HG03064 (cell line): ENCODE data around the gene UFM1.
"Not testable (repeated sequence)": the region's sequence is repeated elsewhere in the genome, so short reads cannot be mapped to it uniquely, and the experiment has no call there.

Experiments used
- ATAC-seq: cut with Tn5 transposase; IDR thresholded peaks from one replicate; pipeline ENCODE4 v1.9.1; 2021; ENCODE audit warnings: low read depth; ENCODE audit not compliant: unreplicated experiment

Gene UFM1

DNA sequence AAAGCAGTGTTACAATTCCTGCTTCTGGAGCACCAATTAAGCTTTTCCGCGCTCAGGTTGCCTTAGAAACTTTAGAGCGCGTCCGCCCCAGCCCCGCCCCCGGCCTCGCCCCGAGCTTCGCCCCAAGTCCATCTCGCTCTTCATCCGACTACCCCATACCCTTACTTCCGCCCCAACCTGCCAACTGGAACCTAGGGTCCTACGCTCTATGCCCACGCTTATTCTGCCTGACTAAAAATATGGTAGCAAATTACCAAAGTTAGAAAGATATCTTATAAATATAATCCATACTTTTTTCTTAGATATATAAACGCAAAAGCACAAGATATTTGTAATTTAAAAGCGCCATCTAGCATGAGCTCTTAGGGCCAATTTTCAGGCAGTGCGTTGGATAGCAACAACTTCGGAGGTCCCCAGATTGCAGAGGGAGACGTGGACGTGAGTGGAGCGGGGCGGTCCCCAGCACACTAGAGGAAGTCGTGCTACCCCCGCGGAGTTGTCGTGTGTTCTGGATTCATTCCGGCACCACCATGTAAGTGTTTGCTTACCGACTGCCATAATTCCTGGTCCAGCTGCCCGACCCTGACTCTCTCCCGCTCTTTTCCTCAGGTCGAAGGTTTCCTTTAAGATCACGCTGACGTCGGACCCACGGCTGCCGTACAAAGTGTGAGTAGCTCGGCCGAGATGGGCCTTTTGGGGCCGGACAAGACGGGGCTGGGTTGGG, at the start of gene UFM1:
Gene UFM1, plus strand, starts transcription at position 462 of the 724 bp plus-strand sequence. Its CDS starts 69 bp downstream, at position 531.
- peak; percentile 97 for ATAC-seq

DNA sequence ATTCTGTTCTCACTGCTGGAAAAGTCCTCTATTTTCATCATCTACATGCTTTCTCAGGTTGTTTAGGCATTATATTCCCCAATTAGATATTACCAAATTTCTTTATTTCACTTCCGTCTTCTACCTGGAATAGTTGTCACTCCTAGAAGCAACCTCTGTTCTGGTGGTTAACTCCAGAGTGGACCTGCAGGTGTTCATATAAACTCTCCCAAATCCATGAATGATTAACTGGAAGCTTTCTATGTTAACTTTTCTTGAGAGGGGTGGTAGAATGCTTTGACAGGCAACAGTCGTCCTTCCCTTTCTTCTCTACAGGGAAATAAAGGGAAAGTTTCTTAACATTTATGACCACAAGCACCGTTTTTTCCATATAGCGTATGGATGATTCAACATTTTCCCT, 48.4 kb upstream of the UFM1 start:
- ATAC-seq = no peak

DNA sequence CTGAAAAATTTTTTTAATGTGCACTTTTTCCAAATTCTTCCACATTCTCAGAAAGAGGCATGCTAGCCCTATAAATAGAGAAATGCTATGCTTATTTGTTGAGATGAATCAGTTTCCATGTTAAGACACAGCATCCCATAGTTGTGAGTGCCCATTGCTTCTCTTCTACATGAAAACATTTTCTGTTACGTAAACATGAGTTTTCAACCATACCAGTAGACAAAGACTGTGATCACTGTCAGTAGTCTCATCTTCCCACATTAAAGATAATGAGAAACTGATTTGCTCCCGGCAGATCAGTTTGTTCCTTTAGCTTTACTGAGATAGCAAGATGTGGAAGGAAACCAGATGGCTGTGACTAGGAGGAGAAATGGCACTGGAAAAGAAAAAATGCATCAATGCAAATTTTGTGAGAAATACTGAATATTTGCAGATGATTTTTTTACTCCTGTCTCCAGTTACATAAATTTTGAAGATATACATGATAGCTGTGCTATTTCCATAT, 45.8 kb upstream of the UFM1 start:
- no peak for ATAC-seq

DNA sequence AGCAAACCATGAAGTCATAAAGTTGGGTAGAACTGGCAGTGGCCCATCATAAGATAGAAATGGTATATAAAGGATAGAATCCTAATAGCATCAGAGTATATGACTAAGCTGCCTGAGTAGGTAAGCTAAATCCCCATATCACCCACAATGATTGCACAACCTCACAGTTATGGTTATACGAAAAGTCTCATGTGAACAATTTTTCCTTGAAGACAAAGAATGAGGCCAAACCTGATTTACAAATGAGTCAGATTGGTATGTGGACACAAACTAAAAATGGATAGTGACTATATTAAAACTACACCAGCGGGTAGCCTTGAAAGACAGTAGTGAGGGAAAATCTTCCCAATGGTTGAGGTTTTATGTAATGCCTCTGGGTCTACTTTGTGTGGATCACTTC, 40.9 kb upstream of the UFM1 start:
- ATAC-seq = no peak

DNA sequence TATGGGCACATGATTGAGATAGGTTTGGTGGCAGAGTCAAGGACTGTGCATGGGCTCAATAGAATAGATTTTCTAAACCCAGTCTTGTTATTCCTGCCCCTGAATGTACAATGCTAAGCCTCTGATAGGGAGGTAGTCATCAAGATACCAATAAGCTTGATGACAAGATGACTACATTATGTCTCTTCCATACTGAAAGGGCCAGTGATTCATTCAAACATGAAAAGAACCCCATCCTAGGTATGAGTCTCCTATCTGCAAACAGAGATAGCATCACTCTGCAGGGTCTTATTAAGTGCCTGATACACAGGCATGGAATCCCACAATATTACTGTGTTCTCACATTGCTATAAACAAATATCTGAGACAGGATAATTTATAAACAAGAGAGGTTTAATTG, 40.3 kb upstream of the UFM1 start:
- ATAC-seq = no peak

DNA sequence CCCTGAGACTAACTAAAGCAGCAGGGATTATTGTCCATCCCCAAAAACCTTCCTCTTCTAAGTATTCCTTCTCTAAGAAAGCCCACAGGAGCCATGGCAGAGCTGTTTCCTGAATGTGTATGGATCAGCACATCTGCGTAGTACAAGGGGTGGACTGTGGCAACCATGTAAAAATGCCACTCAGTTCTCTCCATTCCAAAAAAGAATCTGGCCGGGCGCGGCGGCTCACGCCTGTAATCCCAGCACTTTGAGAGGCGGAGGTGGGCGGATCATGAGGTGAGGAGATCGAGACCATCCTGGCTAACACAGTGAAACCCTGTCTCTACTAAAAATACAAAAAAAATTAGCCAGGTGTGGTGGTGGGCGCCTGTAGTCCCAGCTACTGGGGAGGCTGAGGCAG, 38.5 kb upstream of the UFM1 start:
- not testable (repeated sequence) for ATAC-seq

DNA sequence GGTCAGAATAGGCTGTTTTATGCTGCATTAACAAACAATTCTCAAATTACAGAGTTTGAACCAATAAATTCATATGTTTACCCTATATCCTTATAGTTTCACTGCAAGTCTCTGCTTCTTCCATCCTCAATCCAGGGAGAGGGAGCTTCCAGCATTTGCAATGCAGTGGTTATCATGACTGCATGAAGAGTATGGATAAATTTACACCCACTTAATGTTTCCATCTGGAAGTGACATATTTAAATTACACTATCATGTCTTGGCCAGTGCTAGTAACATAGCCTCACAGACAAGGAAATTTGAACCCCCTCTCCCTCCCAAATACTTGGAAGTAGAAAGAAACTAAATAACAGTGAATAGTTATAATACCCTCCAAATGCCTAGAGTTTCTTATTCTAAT, 33.5 kb upstream of the UFM1 start:
- no peak for ATAC-seq

DNA sequence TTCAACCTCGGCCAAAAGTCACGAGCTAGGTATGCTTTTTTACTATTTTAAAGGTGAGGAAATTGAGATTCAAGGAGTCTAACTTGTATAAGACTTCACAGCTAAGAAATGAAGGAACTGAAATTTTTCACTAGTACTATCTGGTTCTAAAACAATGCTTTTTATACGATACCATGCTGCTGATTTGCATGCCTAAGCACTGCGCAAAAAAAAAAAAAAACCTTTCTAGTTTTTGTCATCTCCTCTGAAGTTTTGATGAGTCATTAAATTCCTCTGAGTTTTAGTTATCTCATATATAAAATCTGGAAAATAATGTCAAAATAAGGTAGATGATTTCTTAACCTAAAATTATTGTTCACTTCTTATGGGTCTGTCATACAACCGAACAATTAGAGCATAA, 28.0 kb upstream of the UFM1 start:
- ATAC-seq = no peak

DNA sequence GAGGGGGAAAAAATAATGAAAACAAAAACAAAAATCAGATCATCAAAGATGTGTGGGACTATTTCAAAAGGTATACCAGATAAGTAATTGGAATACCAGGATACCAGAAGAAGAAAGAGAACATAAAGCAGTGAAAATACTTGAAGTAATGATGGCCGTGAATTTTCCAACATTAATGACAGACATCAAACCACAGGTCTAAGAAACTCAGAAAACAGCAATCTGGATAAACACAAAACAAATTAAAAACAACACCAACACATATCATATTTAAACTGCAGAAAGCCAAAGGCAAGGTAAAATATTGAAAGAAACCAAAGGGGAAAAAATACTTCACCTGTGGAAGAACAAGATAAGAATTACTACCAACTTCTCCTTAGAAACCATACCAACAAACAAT, 24.2 kb upstream of the UFM1 start:
- no peak for ATAC-seq

DNA sequence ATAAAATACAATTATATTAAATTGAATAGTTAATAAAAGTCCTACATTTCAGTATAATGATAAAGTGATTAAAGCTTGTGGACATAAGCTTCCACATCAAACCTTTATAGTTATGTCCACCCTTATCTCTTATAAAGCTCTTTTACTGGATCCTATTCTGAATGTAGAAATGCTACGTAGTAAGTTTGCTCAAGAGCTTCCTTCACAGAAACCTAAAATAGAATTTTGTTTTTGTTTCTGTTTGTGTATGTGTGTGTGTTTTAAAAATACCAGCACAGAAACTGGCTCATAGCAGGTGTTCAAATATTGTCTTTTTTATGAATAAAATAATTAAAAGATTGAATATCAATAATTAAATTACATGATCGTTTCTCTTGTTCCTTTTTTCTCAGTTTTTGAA, 21.0 kb upstream of the UFM1 start:
- ATAC-seq = no peak

DNA sequence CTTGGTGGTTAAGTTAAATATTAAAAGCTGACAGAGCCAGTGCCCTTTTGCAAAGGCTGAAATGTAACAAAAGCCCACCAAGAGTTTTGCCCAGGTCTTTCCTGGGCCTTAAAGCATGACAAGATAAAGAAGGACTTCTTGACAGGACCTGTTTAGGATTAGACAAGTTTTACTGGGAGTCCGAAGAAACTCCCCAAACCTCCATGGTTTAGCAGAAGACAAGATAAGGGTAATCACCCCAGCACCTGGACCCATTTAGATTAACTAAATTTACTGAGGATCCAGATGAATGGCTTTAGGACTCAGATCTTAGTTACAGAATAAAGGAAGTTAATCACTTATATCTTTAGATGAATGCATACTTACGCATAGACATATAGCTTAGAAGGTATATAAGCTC, 14.8 kb upstream of the UFM1 start:
- no peak for ATAC-seq

DNA sequence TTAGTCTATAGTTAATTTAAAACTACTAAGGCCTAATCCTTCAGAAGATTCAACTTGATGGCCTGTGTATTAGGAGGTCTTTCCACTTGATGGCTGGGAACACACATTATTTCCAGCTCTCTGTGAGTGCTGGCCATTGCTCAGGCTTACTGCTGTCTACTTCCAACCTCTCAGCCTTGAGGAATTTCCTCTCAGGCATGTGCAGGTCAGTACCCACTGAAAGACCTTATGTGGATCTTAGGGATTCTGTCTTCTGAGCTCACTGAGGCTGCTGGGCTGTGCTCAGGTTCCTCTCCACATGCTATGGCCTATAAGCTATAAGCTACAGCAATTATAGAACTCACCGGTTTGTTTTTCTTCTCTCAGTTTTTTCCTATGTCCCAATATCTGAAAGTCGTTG, 11.6 kb upstream of the UFM1 start:
- ATAC-seq = no peak

DNA sequence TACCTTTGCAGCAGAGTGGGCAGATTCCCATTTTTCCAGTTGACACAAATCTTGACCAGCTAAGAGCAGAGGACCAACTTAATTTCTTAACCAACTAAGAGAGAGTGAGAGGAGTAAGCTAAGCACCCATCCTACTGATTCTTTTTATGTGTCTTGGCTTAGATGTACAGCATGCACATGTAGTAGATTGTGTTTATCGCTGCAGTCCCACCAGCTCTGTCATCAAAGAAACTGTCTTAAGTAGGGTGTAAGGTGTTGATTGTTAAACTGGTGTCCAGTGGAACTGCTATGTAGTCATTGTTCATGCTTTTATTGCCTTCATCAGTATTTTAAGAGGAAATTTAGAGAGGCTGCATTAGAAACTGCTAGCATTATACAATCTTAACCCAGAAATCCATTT, 9.0 kb upstream of the UFM1 start:
- ATAC-seq = no peak

DNA sequence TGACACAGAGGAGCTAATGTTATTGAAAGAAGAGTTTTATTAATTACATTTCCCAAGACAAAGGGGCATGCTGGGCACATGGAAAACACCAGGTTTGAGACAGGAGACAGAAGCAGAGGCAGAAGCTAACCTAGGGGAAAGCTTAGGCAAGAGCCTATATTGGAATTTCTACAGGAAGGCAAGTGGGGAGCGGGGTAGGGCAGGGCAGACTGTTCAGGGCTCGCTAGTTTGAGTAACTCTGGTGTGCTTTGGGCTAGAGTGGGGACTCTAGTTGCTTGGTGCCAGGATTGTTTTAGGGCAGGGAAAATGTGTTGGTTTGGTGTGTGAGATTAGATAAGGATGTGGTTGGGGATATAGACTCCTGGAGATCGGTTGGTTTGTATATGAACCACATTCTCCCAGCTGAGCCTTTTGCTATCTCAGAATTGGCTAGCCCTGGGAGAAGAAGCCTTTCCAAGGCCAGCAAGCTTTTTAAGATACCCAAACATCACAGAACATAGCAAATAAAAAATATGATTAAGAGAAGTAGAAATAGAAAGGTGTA, 8.4 kb upstream of the UFM1 start:
- ATAC-seq = no peak

DNA sequence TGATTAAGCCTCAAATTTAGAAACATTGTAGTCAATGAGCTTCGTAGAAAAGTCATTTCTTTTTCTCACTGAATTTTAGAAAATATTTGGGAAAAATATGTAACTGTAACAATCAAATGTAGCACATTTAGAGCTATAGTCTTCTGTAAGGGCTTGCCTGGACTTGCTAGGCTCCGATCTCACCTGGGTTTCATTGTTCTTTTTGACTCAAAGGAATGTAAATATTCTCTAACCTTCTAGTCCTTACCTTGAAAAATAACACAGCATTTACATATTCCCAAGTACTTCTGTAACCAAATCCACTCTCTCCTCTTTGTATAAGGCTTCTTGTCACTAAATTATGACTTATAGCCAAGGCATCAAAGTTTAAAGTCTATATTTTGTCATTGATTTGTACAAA, 2.9 kb upstream of the UFM1 start:
- ATAC-seq = no peak

DNA sequence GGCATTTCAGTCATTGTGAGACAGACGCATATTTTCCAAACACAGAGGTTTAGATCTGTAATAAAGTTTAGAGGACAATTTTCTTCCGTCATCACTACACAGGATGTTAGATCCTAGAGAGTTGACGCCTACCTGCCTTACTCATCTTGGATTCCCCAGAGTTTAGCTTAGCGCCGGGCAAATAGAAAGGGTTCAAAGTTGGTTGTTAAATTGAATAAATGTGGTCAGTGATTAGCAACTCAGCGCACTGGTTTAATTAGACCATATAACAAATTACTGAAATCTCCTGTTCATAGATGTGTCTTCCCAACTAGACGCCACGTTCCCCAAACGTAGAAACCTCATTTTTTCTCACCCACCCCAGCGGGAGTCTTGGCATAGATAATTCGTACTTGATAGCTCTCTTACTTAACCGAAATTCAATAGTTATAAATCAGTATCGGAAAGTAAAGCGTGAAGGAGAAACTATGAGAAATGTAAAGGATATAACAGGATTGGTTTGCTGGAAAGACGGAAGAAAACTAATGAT, 726 bp upstream of the UFM1 start:
- ATAC-seq = peak; percentile 2

DNA sequence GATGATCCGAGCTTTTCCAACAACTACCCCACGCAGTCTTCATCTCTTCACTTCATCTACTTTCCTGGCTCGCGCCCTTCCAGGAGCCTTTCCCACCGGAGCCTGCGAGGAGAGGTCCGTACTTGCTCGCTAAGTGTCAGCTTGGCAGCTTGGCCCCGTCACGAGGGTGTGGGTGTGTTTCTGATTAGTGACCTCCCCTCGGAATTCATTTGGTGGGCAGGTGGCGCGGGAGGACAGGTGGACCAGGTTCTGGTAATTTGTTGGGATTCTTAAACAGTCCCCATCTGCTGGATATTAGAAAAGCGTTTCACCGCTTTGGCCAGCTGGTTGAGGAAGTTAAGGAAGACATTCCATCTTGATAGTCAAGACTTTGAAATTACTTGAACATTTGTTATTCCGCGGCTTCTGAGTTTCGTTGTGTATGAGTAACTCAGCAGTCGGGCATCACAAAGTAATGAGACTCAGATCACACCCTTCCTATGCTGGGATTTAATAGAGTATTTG, 515 bp downstream of the UFM1 start:
- peak; percentile 22 for ATAC-seq

DNA sequence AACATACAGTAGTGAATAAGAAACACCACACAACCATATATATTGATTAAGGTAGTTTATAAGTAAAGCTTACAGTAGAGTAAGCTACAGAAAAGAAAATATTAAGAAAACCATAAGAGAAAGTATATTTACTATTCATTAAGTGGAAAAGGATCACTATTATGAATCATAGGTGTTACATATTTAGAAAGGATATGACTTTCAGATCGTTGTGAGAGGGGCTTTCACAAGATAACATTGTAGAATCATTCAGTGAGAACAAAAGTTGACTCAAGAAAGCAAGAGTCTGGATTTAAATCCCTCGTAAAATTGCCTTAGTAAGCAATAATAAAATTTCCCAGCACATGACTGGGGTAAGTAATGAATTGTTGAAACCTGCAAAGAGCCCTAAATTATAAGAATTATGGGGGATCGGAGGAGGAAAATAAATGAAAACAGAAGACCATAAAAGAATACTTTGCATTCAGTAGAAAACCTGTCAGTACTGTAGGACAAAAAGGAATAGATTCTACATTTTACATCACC, 6.0 kb downstream of the UFM1 start:
- no peak for ATAC-seq

DNA sequence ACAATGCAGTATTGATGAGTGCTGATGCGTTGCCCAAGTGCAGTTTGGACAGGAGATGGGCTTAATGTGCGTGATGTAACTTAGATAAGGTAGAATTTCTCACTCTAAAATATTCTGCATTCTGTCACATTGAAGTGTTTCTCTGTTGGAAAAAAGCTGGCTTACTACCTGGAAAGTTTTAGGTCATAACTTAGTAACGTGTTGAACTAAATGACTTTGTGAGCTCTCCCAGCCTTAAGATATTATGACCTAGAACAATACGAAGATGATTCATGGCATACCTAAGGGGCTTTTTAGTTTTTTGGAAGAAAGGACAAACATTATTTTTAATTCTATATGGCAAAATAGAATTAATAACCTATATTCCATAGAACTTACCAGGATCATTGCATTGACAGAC, 9.0 kb downstream of the UFM1 start:
- ATAC-seq = no peak

DNA sequence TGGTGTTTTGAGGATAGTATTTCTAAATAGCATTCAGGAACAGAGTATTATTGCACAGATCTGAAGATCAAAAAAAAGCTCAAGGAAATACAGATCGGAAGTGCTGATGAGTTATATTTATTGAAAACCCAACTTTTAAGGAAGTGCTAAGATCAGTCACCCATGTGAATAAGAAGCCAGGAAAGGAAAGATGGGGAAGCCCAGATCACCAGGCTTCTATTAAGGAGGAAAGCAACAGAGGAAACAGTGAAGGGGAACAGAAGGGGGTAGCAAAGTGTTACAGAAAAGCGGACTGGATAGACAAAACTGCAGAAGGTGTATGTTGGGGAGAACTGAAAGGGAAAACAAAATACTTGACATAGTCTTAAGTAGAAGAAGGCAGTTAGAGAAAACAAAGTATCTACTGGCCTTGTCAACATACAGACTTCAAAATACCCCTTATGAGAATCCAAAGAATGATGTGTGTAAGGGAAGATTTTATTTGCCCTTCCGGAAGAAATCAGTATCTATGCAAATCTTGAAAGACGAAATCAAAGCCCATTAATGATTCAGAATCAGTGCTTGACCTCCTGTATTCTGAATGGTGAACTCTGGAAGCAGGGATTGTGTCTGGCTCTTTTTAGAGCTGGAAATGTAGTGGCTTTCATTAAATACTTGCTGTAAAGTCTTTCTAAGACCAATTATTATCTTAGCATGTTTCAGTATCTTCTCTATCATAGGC, 12.1 kb downstream of the UFM1 start:
- no peak for ATAC-seq

DNA sequence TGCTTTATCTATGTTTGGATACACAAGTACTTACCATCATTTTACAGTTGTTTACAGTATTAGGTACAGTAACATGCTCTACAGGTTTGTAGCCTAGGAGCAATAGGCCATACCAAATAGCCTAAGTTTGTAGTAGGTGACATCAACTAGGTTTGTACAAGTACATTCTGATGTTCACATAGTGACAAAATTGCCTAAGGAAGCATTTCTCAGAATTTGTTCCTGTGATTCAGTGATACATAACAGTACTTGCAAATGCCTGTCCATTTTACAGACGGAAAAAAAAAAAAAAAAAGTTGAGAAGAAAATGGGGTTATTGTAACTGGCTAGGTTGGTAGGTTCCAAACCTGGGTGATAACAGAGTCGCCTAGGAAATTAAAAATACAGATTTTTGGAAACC, 13.6 kb downstream of the UFM1 start:
- no peak for ATAC-seq
